ENCODE measurements around the gene LIMS2.

Gene LIMS2

GRCh38 chr2:127610561-127610960 lies 64.8 kb downstream of the LIMS2 start:
- no peak overlapping the region for H3K27ac ChIP-seq
- TF ChIP-seq CTCF (conservative IDR thresholded peaks at IDR 0.05), result no peak

- TF ChIP-seq CTCF (conservative IDR thresholded peaks at IDR 0.05), result no peak
- H3K27ac ChIP-seq, result no peak overlapping the region
Observed at GRCh38 chr2:127609818-127610217, 65.5 kb downstream of the LIMS2 start.

GRCh38 chr2:127609031-127609751 lies 66.1 kb downstream of the LIMS2 start:
- TF ChIP-seq CTCF (conservative IDR thresholded peaks at IDR 0.05), result no peak
- H3K27ac ChIP-seq, result no peak overlapping the region

- no peak for TF ChIP-seq CTCF (conservative IDR thresholded peaks at IDR 0.05)
Observed at GRCh38 chr2:127608061-127609030, 67.0 kb downstream of the LIMS2 start.

GRCh38 chr2:127607399-127607908 lies 67.9 kb downstream of the LIMS2 start:
- no peak overlapping the region for H3K27ac ChIP-seq
- TF ChIP-seq CTCF (conservative IDR thresholded peaks at IDR 0.05), result no peak

More at GRCh38 chr2:127608061-127609030, 67.0 kb downstream of the LIMS2 start:
- no peak overlapping the region for H3K27ac ChIP-seq

GRCh38 chr2:127606625-127607398 lies 68.5 kb downstream of the LIMS2 start:
- H3K27ac ChIP-seq, result no peak overlapping the region
- no peak for TF ChIP-seq CTCF (conservative IDR thresholded peaks at IDR 0.05)
